ENCODE results near the gene CALD1.

DNA sequence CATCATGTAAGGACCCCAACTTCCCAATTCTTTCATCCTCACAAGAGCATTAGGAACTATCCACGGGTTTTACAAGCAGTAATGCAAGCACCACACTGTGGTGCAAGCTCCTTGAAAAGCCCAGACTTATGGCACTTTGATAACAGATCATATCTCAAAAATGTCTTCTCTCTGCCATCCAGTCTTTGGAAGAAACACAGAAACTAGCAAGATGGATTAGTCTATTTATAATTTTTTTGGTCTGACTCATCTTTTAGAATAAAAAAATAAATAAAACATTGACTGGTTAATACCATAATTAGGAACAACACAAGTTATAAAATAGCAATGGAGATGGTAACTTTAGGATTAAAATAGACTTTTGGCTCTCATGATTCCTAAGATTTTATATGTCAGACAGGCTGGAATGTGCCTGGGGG lies 49.0 kb upstream of the CALD1 start:
- TF ChIP-seq CTCF (IDR thresholded peaks at IDR 0.05; ENCODE audit: low read depth, low read length, missing input control) (no peak), SP1 (IDR thresholded peaks at IDR 0.05) (no peak), MAX (IDR thresholded peaks at IDR 0.05) (no peak), RAD21 (IDR thresholded peaks at IDR 0.05) (no peak)
